Fibroblast of skin of right biceps (primary cell): ENCODE data around the gene WDR44.
A peak's percentile ranks its signal among the peaks of the same experiment; 100 is the strongest.
"Not testable (repeated sequence)": the region's sequence is repeated elsewhere in the genome, so short reads cannot be mapped to it uniquely, and the experiment has no call there.

ENCODE experiments used
- DNase-seq: peaks from one replicate; pipeline ENCODE4 v3.0.0-alpha.2; 2013

Gene WDR44

DNA sequence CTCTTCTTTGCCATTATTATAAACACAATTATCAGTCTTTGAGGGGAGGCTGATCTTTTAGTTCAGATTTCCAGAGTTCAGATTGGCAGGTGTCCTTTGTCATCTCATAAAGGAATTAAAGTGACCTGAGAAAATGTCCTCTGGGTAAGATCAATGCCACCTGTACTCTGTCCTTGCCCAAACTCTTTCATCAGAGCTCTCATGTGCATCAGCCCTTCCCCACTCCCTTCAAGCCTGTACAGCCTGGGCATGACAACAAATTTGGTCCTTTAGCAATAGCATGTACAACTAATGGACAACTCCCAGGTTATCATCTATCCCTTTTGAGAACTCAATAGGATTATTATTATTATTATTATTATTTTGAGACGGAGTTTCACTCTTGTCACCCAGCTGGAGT lies 140.8 kb downstream of the WDR44 start:
- DNase-seq = not testable (repeated sequence)

DNA sequence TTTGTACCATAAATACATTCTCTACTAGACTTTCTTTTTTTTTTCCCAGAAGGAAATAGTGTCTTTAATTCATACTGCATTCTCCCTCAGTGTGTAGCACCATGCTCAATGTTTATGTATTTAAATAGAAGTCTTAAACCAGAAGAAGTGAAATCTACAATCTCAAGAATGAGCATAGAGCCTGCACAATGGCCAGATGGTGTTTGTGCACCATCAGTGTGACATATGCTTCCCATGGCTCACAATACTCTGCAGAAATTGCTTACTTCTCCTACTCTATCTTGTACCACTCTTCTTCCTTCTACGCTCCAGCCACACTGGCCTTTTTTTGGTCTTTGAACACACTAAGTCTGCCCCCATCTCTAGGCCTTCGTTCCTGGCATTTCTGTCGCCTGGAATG lies 147.1 kb downstream of the WDR44 start:
- no peak for DNase-seq

DNA sequence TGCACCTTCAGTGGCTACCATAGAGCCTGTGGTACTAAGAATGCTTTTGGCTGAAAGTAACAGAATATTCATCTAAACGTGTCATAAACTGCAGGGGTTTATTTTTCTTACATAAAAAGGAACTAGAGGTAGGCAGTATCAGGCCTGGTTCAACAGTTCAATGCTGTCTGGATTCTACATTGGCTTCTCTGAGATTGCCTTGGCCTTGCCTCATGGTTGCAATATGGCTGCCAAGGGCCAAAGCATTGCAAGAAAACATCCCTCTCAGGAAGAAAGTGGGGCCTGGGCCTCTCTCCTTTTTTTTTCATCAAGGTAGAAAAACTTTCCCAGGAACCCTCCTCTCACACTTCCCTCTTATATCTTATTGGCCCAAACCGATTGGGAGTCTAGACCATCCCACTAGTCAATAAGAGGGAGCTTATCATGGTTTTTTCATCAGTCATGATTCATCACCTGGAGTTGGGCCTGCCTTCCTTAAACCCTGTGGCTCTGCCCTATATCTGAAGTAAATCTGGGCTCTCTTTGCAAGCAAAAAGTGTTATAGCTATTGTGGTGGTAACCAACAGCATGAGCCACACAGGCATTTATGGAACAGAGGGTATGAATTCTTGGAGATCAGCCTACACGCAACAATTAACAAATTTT lies 147.9 kb downstream of the WDR44 start:
- no peak for DNase-seq

DNA sequence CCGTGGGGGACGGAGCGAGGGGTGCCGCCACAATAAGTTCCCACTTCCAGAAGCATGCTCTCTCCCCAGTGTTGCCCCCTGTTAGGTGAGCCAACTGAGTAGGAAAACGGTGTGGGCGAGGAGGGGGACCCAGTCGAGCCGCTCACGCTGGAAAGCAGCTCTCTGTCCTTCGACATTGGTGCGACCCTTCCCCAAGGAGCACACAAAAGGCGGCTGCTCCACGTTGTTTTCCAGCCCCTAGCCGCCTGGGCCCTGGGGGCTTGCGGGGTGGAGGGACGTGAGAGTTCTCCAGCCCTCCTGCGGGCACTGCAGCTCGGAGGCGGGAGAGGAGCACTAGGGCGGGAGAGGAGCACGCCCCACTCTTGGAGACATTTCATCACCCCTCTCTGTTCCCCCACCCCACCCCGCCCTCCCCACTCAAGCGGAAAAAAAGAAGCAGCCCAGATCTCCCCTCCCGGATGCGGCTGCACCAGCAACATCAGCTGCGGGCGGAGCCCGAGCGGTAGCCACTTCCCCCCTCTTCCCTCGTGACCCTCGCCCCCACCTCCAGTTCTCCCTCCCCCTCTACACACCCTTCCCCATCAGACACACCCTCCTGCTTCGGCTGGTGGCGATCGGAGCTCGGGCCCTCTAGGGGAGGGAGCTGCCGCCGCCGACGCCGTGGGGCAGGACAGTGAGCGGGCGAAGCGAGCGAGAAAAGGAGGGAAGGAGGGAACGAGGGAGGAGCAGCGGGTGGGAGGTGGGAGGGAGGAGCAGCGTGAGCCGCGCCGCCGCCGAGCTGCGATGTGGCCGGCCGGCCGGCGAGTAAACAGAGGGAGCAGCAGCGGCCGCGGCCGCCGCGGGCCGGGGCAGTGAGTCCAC lies 149.4 kb downstream of the WDR44 start, which contains the start of gene DOCK11:
DOCK11 (plus strand) TSS at position 755 of the 861 bp plus-strand sequence. CDS start 157 bp downstream, outside the sequence.
- peak; percentile 89 for DNase-seq

DNA sequence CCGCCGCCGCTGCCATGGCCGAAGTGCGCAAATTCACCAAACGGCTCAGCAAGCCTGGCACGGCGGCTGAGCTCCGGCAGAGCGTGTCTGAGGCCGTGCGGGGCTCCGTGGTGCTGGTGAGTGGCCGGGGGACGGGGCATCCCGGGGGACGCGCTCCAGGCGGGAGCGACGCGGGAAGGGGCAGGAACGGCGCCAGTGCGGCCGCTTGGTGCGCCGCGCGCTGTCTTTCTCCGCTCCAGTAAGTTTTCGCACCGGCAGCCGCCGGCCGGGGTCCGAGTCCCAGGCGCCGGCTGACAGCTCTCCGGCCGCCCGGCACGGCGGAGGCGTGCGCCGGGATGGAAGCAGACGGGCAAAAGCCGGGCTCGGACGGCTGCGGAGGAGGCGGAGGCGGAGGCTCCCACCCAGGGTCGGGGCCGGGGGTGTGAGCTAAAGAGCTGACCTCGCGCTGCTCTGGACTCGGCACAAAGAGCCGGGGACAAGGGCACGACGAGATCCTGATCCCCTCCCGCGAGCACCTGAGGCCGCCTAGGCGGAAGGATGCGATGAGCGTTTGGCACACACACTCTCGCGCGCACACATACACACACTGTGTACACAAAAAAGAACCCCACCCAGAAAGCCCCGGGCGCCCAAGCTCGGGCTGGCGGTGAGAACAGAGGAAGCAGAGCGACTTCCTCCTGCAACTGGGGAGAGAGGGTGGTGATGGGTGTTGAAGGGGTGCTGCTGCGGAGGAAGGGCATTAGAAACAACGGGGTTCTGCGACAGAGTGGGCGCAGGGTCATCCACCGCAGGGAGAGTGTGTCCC lies 150.3 kb downstream of the WDR44 start:
- peak; percentile 42 for DNase-seq

DNA sequence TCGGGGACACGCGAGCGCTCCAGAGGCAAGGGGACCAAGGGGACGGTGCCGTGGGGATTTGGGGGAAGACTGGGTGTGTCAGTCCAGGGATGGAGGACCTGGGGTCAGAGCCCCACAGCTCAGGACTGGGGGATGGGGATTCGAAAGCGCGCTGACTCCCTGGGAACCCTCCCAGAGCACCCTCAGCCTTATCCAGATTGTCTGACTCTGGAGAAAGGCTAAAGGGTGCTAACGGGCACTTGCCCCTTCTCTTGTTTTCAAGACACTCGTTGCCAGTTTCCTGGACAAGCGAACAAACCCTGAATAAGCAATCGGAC lies 150.8 kb downstream of the WDR44 start:
- no peak for DNase-seq

DNA sequence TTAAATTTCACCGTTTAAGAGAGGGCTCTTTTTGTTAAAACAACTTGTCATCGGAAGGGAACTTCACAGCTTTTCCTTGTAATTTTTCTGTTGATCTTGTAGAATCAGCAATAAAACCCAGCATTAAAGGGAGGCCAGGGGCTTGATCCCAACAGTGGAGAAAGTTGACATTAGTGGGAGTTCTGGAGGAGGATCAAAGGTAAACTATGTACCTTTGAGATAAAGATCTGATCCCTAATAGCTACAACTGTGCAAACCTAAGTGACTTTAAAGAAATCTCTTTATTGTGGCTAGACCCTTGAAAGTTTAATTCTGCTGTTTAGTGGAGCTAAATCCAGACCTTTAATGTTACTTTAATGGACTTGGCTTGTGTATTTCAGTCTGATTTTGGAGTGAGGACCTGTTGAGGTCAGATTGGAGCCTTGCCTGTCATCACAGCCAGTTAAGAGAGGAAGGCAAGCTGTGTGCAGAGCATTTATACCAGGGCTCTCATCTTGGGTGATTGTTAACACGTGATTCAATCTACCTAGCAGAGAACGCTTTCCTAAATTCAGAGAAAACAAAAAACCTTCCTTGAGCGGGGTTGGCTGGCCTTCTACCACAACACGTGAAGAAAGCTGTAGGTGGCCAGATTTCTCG lies 151.4 kb downstream of the WDR44 start:
- no peak for DNase-seq

DNA sequence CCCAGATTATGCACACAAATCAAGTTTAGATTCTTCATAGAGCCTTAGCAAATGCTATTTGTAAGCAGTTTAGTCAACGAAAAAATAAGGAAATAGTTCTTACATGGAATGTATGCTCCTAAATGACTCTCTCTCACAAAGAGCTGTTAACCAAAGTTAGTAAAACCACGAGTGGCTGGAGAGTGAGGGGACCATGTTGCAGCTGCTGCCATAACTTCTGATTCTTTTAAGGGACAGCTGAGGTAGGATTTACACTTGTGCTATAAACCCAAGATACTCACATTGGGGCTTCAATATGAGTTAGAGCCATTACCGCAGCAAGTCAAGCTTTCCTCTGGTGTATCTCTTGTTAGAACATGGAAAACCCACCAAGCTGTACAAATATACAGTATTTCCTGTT lies 152.4 kb downstream of the WDR44 start:
- DNase-seq = no peak

DNA sequence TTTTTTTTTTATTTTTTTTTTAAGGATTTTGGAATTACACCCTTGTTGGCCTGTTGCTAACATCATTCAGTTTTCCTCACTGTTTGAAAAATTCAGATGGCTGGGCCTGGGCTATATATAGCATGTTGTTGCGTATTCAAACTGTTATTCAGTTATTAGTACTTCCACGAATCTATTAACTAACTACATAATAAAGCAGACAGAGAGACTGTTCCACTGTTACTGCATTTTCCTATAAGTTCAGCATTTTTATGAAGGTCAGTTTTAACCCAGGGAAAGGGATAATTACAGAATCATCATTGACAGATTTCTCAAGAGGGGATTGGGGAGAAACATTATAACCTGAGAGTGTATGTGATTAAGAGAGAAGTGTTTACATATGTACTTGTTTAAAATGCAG lies 152.8 kb downstream of the WDR44 start:
- DNase-seq = no peak

DNA sequence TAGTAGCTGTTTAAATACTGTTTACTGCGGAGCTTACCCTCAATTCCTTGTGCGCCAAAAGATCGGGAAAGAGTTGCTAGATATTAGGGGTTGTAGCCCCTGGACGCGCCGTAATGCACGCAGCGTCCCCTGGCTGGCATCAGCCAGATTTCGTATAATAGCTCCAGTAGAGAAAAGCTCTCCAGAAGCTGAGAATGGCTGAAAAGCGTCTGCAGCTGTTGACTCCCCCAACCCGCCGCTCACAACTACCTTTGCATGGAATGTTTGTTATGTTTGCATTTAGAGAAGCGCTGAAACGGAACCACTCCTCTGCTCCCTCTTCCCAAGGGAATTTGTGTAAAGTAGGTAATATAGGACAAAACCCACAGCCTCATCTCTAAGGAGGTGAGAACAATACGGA lies 153.4 kb downstream of the WDR44 start:
- DNase-seq = no peak
